ENCODE results near the gene RDX.
"Not testable (repeated sequence)": the region's sequence is repeated elsewhere in the genome, so short reads cannot be mapped to it uniquely, and the experiment has no call there.

The RDX gene

DNA sequence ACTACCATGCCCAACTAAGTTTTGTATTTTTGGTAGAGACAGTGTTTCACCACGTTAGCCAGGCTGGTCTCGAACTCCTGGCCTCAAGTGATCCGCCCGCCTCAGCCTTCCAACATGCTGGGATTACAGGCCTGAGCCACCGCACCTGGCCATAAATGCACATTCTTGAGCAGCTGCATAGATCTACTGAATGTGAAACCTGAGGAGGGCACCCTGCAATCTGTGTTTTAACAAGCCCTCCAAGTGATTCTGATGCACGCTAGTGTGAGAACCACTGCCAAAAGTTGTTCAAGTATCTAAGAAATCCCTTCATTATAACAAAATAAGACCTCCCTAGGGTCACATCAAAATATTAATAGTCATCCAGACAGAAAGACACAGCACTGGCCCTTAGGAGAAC, 89.3 kb downstream of the RDX start:
- DNase-seq (ENCODE audit: low read depth in 2 of 2, low spot score in 1 of 2): no peak

DNA sequence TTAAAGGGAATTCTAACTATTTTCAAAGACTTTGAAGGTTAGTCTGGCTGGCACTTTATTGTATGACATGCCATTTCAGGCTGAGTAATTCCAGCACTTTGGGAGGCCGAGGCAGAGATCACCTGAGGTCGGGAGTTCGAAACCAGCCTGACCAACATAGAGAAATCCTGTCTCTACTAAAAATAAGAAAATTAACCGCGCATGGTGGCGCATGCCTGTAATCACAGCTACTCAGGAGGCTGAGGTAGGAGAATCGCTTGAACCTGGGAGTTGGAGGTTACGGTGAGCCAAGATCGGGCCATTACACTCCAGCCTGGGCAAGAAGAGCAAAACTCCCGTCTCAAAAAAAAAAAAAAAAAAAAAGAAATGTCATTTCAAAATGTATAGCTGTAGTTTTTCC, 95.6 kb downstream of the RDX start:
- DNase-seq (ENCODE audit: low read depth in 2 of 2, low spot score in 1 of 2): no peak

DNA sequence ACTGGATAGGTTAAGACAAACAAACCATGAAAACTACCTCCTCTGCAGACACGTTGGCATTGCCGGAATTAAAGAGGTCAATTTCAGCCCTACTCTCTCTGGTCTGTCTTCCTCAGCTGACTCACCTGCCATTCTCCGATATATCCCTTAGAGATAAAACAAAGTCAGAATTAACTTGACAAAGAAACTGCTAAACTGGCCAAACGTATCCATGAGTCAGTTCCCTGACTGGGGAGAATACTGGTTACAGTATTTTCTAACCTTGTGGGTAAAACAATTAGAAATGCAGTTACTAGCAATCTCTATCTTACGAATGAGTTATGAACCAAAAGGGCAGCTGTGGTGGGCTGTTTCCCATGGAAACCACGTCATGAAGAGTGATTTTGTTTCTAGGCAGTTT, 96.2 kb downstream of the RDX start:
- no peak for DNase-seq (ENCODE audit: low read depth in 2 of 2, low spot score in 1 of 2)

DNA sequence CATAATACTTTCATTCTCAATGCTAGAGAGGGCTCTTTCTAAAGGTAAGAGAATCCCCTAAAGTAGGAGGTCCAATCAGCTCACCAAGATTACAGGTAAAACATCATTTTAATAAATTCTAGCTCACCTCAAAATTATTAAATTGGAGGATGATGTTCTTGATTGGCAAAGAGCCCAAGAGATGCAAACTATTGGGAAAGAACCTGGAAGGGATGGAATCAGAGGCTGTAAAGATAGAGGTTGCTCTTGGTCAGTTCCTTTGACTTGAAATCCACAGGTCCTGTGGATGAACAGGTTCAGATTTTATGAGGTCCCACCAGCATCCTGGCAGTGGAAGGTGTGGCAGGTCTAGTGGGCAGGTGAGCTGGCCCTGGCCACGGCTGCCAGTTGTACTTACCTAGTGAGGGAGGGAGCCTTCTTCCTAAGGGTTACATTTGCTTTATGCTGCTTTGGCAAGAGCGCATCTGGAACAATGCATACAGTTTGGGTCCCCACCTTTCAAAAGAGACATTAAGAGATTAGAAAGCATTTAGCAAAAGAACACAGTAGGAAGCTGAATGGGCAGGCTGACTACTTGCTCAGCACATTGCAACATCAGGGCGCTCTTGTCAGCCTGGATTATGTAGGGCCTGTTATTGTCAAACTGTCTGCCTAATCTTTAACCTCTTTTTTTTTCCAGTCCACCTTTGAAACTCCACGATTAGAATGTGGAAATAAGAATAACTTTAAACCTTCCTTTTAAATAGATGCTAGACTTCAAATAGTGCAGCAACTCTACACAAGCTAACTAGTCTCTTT, 97.0 kb downstream of the RDX start:
- no peak for DNase-seq (ENCODE audit: low read depth in 2 of 2, low spot score in 1 of 2)

DNA sequence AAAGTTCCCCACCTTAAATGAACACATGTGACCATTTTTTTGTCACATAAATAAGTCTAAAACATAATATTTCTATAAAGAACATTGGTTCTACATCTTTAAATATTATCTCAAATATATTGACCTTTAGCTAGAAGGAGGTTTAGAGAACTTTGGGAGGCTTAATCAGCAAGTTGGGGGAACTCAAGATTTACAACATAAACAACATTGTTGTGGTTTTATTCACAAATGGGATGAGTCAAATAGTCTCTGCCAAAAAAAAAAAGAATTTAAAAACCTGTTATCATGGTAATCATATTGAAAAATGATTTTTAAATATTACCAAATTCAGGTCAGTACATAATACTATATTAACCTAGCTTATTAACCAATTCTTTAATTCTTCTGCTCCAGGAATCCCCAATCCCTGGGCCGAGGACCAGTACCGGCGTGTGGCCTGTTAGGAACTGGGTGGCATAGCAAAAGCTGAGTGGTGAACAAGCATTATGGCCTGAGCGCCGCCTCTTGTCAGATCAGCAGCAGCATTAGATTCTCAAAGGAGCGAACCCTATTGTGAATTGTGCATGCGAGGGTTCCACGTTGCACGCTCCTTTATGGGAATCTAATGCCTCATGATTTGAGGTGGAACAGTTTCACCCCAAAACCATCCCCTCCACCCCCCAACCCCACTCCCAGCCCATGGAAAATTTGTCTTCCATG, 98.2 kb downstream of the RDX start:
- DNase-seq (ENCODE audit: low read depth in 2 of 2, low spot score in 1 of 2): no peak

DNA sequence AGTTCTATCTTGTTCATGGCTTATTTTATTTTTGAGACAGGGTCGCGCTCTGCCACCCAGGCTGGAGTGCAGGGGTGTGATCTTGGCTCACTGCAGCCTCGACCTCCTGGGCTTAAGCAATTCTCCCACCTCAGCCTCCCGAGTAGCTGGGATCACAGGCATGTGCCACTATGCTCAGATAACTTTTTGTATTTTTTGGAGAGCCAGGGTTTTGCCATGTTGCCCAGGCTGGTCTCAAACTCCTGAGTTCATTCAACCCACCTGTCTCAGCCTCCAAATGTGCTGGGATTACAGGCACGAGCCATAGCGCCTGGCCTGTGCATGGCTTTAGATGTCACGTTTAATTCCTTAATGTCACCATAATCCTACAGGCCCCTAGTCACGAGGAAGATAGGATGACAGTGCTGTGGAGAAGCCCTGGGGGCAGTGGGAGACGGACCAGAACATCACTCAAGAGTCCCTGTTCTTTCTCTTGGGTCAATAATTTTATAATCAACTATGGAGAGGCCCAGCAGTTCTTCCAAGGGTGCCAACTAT, 99.5 kb downstream of the RDX start:
- no peak for DNase-seq (ENCODE audit: low read depth in 2 of 2, low spot score in 1 of 2)

DNA sequence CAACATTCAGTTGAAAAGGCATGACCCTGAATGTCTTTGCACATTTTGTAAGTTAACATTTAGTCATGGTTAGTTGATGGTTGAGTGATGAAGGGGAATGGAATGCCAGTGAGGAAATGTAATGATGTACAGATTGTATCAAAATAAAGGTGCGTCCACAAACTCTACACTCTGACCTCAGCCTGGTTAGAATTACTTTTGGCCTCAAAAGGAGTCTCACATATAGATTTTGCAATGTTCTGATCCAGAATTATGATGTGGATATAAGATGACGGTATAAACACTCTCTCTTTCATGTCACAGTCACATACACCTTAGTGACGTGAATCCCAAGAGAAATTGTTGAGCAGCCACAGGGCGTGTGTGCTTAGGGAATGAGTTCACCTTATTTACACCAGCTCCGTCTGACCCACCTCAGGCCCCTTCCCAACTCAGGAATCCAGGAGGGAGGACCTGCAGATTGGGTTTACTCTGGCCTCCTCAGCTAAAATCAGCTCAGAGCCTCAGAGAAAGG, 100.1 kb downstream of the RDX start:
- no peak for DNase-seq (ENCODE audit: low read depth in 2 of 2, low spot score in 1 of 2)

DNA sequence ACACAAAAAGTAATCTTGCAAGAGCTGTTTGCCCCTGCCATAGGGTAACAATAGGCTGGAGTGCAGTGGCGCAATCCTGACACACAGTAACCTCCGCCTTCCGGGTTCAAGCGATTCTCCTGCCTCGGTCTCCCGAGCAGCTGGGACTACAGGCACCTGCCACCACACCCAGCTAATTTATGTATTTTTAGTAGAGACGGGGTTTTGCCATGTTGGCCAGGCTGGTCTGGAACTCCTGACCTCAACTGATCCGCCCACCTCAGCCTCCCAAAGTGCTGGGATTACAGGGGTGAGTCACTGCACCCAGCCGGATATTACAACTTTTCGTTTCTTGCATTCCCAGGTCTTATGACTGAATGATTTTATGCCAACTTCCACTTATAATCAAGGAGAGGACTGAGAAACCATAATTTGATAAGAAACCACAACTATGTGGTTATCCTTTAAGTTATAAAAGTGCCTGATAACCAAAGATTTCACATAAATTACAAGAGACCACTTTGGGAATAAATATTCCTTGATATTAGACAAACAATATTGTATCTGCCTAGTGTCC, 102.1 kb downstream of the RDX start:
- not testable (repeated sequence) for DNase-seq (ENCODE audit: low read depth in 2 of 2, low spot score in 1 of 2)

DNA sequence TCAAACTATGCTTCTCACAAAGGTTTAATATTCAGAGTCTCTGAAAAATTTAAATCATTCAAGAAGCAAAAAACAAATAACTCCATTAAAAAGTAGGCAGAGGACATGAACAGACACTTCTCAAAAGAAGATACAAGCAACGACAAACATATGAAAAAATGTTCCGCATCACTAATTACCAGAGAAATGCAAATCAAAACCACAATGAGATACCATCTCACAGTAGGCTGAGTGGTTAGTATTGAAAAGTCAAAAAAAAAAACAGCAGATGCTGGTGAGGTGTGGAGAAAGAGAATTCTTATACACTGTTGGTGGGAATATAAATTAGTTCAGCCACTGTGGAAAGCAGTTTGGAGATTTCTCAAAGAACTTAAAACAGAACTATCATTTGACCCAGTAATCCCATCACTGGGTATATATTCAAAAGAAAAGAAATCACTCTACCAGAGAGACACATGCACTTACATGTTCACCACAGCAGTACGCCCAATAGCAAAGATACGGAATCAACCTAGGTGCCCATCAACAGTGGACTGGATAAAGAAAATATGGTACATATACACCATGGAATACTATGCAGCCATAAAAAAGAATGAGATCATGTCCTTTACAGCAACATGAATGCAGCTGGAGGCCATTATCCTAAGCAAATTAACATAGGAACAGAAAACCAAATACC, 103.7 kb downstream of the RDX start:
- DNase-seq (ENCODE audit: low read depth in 2 of 2, low spot score in 1 of 2): not testable (repeated sequence)

DNA sequence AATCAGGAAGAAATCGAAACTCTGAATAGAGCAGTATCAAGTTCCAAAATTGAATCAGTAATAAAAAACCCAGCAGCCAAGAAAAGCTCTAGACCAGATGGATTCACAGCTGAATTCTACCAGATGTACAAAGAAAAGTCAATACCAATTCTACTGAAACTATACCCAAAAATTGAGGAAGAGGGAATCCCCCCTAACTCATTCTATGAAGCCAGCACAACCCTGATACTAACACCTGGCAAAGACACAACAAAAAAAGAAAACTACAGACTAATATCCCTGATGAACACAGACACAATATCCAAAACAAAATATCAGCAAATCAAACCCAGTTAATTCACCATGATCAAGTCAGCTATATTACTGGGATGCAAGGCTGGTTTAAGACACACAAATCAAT, 105.5 kb downstream of the RDX start:
- no peak for DNase-seq (ENCODE audit: low read depth in 2 of 2, low spot score in 1 of 2)

DNA sequence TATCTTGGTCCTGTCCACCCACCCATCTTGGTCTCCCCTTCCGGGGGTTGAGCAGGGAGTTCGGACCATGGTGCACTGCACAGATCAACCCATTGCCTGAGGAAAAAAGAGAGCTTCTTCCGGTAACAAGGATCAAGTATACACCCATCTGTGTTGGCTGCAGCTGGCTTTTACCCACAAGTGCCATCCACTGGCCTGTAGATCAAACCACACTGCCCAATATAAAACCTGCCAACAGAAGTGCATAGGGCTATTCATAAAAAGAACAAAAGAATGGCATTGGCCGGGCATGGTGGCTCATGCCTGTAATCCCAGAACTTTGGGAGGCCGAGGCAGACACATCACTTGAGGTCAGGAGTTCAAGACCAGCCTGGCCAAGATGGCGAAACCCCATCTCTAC, 108.7 kb downstream of the RDX start:
- DNase-seq (ENCODE audit: low read depth in 2 of 2, low spot score in 1 of 2): no peak

DNA sequence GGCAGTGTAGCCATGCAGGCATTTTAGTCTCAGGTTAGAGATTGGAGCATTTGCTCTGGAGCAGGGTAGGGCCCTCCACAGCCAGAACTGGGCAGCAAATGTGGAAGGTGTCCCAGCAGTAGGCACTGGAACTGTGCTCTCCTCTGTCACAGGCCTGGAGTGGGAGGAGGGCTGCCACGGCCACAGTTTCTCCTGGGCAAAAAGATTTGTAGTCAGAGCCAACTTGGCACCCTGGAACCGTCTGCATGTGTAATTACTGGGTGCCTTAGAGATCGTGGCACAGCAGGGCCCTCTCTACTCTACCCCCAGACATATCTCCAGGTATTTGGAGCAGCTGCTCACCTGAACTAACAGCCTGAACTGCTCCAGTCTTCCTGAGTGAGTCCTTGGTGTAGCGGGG, 109.5 kb downstream of the RDX start:
- DNase-seq (ENCODE audit: low read depth in 2 of 2, low spot score in 1 of 2): no peak

DNA sequence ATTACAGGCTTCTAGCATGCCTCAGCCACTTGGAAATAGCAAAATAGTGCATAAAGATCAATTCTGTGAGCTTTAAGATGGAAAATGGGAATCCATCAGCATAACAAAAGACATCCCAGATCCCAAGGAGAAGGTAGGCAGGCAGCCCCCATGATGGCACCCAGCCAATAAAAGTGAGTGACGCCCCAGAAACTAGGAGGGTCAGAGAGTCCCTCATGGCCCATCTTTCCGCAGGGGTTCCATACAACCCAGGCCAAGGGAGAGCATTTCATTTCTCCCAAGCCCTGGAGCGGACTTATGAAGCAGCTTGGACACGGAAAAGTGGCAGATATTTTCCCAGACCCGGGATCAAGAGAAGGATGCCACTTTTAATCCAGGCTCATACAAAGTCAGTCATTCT, 110.0 kb downstream of the RDX start:
- DNase-seq (ENCODE audit: low read depth in 2 of 2, low spot score in 1 of 2): no peak

DNA sequence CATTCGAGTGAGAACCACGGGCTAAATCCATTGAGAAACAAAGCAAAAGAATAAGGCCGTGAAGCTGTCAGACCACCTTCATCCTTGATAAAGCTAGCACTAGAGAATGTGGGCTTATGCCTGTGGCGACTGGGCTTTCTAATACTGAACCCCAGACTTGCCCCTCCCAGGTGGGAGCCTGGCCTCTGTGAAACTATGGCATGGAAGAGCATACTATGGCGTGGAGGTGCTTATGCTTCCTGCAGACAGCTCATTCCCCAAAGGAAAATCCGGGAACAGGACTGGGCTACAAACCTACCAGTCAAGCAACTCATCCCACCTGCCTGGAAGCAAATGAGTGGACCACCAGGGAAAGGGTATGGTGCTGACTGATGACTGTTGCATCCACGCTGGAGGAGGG, 110.8 kb downstream of the RDX start:
- DNase-seq (ENCODE audit: low read depth in 2 of 2, low spot score in 1 of 2): no peak

DNA sequence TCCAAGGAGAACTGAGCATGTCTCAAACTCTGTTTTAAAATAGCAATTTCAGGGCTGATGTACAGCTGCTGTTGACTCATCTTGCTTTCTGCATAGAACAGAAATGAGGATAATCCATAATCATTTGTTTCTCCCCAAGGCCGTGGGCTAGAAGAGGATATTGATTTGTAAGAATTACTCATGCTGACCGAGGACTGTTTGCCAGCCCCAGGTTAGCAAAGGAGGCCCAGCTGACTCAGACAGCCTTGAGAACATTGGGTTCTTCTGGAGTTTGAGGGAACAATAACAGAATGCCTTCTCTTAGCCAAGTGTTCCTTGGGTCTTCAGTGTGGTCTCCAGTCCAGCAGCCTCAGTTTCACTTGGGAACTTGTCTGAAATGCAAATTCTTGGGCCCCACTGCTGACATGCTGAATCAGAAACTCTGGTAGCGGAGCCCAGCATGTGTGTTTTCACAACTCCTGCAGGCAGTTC, 111.3 kb downstream of the RDX start:
- no peak for DNase-seq (ENCODE audit: low read depth in 2 of 2, low spot score in 1 of 2)

DNA sequence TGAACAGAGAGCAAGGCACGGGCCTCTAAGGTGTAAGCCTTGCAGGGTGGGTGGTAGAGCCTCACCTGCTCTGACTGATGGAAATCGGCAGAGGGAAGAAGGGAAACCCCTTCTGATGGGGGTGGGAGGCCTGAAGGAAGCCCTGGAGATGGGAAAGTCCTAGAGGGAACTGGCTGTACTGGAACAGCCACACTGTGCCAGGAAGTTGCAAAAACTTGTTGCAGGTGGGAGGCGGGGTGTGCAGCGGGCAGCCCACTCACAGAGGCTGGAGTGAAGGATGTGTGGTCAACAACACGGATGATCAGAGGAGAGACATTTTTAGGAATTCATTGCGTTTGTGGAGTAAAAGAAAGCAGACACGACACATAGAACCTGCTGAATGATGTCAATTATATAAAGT, 112.0 kb downstream of the RDX start:
- no peak for DNase-seq (ENCODE audit: low read depth in 2 of 2, low spot score in 1 of 2)

DNA sequence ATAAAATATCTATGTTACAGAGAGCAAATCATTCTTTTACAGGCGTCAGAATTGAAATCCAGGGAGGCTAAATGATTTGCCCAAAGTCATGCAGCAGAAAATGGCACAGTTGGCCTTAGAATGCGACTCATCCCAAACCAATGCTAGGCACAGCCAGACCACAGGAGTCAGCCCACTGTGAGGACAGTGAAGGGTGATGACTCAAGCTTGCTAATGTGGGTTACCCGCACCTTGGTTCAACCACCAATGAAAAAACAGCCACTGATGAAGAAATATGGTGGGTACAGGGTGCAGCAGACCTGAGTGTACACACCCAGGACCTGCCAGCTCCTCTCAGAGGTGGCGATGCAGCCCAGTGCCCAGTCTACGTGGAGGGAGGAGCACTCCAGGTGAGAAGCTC, 113.5 kb downstream of the RDX start:
- no peak for DNase-seq (ENCODE audit: low read depth in 2 of 2, low spot score in 1 of 2)

DNA sequence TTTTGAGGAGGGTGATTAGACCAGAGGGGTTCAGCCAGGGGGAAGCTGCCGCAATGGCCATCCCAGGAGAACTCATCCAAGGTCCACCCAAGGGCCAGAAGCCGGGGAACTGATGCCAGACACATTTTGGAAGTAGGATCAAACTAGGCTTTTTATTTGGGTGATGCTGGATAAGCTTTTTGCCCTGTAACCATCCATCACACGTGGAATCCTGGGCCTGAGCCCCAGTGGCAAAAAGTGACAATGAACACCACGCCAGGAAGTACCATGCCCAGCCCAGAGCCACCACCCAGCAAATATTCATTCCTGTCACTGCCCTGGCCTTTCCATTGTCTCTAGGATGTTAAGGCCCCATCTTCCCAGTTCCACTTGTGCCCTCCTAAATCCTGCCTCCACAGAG, 117.3 kb downstream of the RDX start:
- no peak for DNase-seq (ENCODE audit: low read depth in 2 of 2, low spot score in 1 of 2)

DNA sequence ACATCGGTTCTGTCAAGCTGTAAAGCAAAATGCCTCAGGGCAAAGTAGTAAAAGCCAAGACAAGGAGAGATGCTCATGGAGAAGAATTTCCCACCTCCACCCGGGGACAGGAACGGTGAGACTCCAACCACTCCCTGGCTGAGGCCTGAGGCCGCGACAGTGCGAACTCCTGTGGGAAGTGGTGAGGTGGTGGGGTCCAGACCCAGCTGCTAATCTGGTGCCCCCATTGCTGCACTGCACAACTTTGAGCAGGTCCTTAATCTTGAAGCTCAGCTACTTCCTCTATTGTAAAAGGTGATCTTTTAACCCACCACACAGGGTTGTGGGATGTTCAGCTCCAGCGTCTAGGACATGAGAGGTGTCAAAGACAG, 119.3 kb downstream of the RDX start:
- DNase-seq (ENCODE audit: low read depth in 2 of 2, low spot score in 1 of 2): no peak

DNA sequence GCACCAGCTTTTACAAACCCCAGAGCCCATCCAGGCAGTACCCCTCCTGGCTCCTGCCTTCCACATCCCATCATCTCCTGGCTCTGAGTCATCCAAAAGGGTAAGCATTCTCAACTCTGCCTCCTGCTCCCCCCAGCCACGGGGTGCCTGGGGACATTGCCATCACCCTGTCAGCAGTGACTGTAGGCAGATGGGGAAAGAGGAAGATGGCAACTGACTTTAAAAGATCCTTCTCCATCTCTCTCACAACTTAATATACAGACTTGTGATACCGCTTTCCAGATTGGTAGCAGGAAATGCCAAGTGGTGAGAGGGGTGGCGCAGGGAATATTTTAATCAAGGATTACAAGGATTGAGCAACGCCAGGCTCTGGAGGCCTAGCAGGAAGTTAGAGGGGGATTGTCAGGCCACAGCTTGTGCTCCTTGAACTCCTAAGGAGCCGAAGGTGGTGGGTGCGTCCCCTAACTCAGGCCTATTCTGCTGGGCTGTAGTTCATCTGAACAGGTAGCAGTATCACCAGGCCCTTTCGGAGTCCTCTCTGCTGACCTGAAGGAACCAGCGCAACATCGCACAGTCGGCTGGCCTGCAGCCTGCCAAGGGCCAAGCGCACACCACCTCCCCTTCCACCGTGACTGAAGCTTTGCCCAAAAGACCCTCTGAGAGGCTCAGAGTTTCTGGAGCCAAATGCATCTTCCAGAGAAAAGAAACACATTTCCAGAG, 119.9 kb downstream of the RDX start:
- no peak for DNase-seq (ENCODE audit: low read depth in 2 of 2, low spot score in 1 of 2)

Measured in stimulated activated CD8-positive, alpha-beta memory T cell treated with anti-CD3 and anti-CD28 coated beads, Interleukin-4, amount 100 ng/mL, for 4 hours (primary cell).